GM12891 (cell line): ENCODE data around the gene SLC44A1.
"Not testable (repeated sequence)": the region's sequence is repeated elsewhere in the genome, so short reads cannot be mapped to it uniquely, and the experiment has no call there.

Source experiments
- DNase-seq: peaks from one replicate; pipeline ENCODE4 v3.0.0; 2011; ENCODE audit warnings: low spot score; ENCODE audit not compliant: insufficient read length
- FAIRE-seq: peaks from 2 replicates; lab custom pipeline; 2011; peaks lifted over from hg19 to GRCh38; lab: Jason Lieb, UNC
- PAX5 ChIP-seq: IDR thresholded peaks from 2 replicates; pipeline ENCODE4 v1.6.1; 2011; ENCODE audit warnings: low read length, moderate library complexity, mild to moderate bottlenecking; ENCODE audit not compliant: insufficient read depth, severe bottlenecking
- POLR2A ChIP-seq: IDR thresholded peaks from 2 replicates; pipeline ENCODE4 v1.6.1; 2011; ENCODE audit warnings: low read depth, low read length, control low read depth
- POLR2AphosphoS5 ChIP-seq: IDR thresholded peaks from 2 replicates; pipeline ENCODE4 v1.6.1; 2011; ENCODE audit warnings: low read depth, low read length, control low read depth
- POU2F2 ChIP-seq: IDR thresholded peaks from 2 replicates; pipeline ENCODE4 v1.6.1; 2011; ENCODE audit warnings: low read depth, mild to moderate bottlenecking, control low read depth, low read length, moderate library complexity
- SPI1 ChIP-seq: IDR thresholded peaks from 2 replicates; pipeline ENCODE4 v1.6.1; 2011; ENCODE audit warnings: low read depth, low read length, control low read depth
- TAF1 ChIP-seq: IDR thresholded peaks from 2 replicates; pipeline ENCODE4 v1.6.1; 2011; ENCODE audit warnings: low read depth, low read length, control low read depth

The SLC44A1 gene

DNA sequence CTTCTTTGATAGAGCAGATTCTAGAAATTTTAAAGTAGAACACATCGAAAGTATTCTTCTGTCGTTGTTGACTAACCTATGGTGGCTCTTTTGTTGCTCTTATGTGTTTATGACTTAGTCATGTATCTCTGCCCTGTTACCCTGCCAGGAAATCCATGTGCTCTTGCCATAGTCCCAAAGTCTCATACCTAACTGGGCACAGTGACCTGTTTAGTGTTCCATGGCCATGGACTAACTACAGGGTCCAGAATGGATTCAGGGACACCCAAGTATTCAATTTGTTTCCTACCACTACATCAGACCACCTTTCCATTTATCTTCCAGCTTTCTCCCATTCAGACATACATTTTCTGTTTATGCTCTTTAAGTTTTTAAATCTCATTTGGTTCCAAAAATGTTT is 18.0 kb downstream of the SLC44A1 start:
- DNase-seq (no peak), FAIRE-seq (no peak)
- no peak for TF ChIP-seq POU2F2

DNA sequence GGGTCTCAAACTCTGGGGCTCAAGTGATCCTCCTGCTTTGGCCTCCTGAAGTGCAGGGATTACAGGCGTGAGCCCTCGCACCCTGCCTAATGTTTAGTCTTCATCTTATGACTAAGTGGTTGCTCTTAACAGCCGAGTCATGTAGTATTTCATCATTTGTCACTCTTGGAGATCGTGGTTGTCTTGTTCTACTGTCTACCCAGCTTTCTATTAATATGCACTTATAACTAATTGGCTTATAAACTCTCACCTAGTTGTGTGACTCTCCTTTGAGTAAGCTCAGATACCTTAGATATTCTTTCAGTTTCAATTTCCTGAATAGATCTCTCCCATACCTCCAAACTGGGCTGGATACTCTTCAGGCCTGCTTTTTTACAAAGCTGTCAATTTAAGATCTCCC is 19.9 kb downstream of the SLC44A1 start:
- DNase-seq = no peak
- FAIRE-seq = no peak
- TF ChIP-seq PAX5 = no peak
- no peak for TF ChIP-seq POLR2AphosphoS5
- TF ChIP-seq SPI1 = no peak
- TF ChIP-seq TAF1 = no peak
- TF ChIP-seq POLR2A = no peak
- TF ChIP-seq POU2F2 = no peak

DNA sequence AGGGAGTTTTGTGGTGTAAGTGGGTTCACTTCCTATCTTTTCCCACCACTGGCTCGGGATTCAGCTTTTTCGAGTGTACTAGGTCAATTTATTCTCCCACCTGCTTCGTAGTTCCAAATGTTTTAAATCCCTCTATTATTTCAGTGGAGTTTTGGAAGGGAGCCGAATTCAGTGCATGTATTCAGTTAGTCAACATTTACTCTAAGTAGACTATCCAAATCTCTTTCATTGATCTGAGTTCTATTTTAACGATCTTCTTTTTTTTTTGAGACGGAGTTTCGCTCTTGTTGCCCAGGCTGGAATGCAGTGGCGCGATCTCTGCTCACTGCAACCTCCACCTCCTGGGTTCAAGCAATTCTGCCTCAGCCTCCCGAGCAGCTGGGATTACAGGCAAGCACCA is 23.8 kb downstream of the SLC44A1 start:
- not testable (repeated sequence) for FAIRE-seq, DNase-seq

- TF ChIP-seq POLR2AphosphoS5 (no peak), POU2F2 (no peak), PAX5 (no peak), POLR2A (no peak), TAF1 (no peak), SPI1 (no peak)
- DNase-seq = no peak
- FAIRE-seq = no peak
Measured at GRCh38 chr9:105269593-105269992, 25.1 kb downstream of the SLC44A1 start.

DNA sequence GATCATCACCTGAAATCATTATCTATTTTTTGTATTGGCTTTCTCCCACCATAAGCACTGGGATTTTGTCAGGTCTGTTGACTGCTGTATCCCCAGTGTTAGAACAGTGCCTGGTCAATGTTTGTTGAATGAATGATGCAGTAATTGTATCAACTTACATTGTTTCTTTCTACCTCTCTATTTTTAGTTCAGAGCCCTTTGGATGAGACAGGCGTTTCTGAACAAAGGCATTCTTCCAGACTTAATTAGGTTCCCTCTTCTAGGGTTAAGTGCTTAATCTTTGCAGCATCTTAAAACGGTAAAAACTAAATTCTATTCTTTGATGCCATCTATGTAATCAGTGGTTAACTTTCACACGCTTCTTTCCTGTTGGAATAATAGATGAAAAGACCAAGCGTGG is 26.3 kb downstream of the SLC44A1 start:
- no peak for TF ChIP-seq TAF1
- TF ChIP-seq SPI1 = no peak
- no peak for TF ChIP-seq POLR2A
- TF ChIP-seq PAX5 = no peak
- TF ChIP-seq POU2F2 = no peak
- no peak for TF ChIP-seq POLR2AphosphoS5
- DNase-seq (no peak), FAIRE-seq (no peak)

DNA sequence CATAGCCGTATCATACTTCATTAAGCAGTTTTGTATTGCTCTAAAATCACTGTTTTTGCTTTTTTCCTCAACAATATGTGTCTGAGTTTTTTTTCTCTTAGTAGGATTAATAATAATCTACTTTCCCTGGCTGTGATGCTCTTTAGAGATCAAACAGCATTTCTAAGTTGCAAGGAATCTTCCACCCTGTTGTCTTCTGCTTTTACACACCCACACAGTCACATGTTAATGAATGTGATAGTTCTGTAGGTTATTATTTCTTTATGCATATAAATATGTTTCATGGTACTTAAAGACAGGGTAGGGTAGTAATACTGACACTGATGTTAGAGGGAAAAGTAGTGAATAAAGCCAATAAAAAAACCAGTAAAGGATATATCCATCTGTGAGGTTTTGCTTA is 29.3 kb downstream of the SLC44A1 start:
- TF ChIP-seq PAX5 (no peak), POU2F2 (no peak), SPI1 (no peak), POLR2AphosphoS5 (no peak), POLR2A (no peak), TAF1 (no peak)
- FAIRE-seq = no peak
- DNase-seq = no peak

DNA sequence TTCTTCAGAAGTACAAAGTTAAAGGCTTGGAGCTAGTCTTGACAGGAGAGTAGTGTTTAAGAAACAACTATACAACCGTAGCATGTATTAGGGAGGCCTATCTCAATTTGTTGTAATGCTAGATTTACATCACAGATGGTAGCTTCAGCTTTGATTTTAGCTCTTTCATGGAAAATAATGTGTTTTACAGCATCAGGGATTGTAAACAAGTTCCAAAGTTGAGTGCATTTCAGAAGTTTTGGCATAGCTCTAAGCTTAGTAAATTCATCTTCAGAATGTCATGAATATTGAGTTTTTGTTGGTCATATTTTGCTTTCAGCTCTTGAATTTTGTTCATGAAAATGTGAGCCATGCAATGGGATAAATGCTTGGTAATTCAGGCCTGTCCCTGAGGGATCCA is 30.7 kb downstream of the SLC44A1 start:
- FAIRE-seq (peak; percentile 48), DNase-seq (no peak)
- no peak for TF ChIP-seq POLR2A
- TF ChIP-seq PAX5 = no peak
- TF ChIP-seq TAF1 = no peak
- no peak for TF ChIP-seq SPI1
- no peak for TF ChIP-seq POU2F2
- no peak for TF ChIP-seq POLR2AphosphoS5

- FAIRE-seq = no peak
- no peak for TF ChIP-seq POU2F2
- TF ChIP-seq POLR2AphosphoS5 = no peak
- TF ChIP-seq SPI1 = no peak
- TF ChIP-seq PAX5 = no peak
- no peak for TF ChIP-seq TAF1
- no peak for TF ChIP-seq POLR2A
- DNase-seq = no peak
Measured at GRCh38 chr9:105275938-105276337, 31.5 kb downstream of the SLC44A1 start.

GRCh38 chr9:105278751-105279150 is 34.3 kb downstream of the SLC44A1 start:
- TF ChIP-seq POLR2AphosphoS5 (no peak), TAF1 (no peak)
- FAIRE-seq (no peak), DNase-seq (no peak)

DNA sequence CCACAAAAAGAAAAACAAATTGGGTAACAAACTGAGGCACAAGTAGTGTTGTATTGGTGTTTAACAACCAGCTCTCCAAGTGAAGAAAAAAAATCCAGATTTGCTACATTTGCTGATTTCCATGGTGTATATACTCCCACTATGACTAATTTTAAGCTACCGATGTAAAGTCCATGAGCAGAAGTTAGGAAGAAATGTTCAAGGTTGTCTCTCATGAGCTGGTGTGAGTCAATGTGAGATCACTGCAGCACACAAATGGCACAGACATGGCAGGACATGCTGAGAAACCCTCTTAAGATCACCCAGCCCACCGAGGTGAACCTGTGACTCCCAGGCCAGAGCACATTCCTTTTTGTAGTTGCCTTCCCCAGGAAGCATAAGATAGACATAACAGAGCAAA is 36.2 kb downstream of the SLC44A1 start:
- no peak for FAIRE-seq
- TF ChIP-seq POLR2A = no peak
- TF ChIP-seq POLR2AphosphoS5 = no peak
- TF ChIP-seq SPI1 = no peak
- TF ChIP-seq TAF1 = no peak
- TF ChIP-seq PAX5 = no peak
- no peak for TF ChIP-seq POU2F2
- DNase-seq = no peak

GRCh38 chr9:105281272-105281671 is 36.8 kb downstream of the SLC44A1 start:
- TF ChIP-seq PAX5 (no peak), POLR2AphosphoS5 (no peak), SPI1 (no peak), POU2F2 (no peak), TAF1 (no peak), POLR2A (no peak)
- FAIRE-seq (no peak), DNase-seq (no peak)
